RWPE2 (cell line): Measurements from ENCODE around the gene PLEKHG3.
A peak's percentile ranks its signal among the peaks of the same experiment; 100 is the strongest.

Experiments used
- ATAC-seq: fragments of 200-7000 bp; cut with Tn5 transposase; 3 replicates; pipeline ENCODE4 v1.9.1; 2021; ENCODE audit warnings: low read depth
- DNase-seq: peaks from one replicate; pipeline ENCODE4 v3.0.0-alpha.2; 2020; ENCODE audit warnings: low spot score
- H3K27ac ChIP-seq: fragments of 450-650 bp; 2 replicates; pipeline ENCODE4 v1.5.1; 2017; ENCODE audit warnings: mild to moderate bottlenecking; ENCODE audit not compliant: poor library complexity, severe bottlenecking
- H3K27me3 ChIP-seq: fragments of 250-450 bp; sonication (Bioruptor Pico); 2 replicates; pipeline ENCODE4 v1.5.1; 2021; ENCODE audit warnings: mild to moderate bottlenecking, moderate library complexity; ENCODE audit not compliant: insufficient read depth, poor library complexity, severe bottlenecking
- H3K36me3 ChIP-seq: fragments of 250-450 bp; sonication (Bioruptor Pico); 2 replicates; pipeline ENCODE4 v1.5.1; 2020; ENCODE audit warnings: low read depth, mild to moderate bottlenecking, moderate library complexity
- H3K4me1 ChIP-seq: fragments of 250-450 bp; sonication (Bioruptor Pico); 2 replicates; pipeline ENCODE4 v1.5.1; 2021; ENCODE audit warnings: mild to moderate bottlenecking, moderate library complexity; ENCODE audit not compliant: insufficient read depth, poor library complexity, severe bottlenecking
- H3K4me3 ChIP-seq: fragments of 250-450 bp; sonication (Bioruptor Pico); 2 replicates; pipeline ENCODE4 v1.5.1; 2021; ENCODE audit warnings: mild to moderate bottlenecking, moderate library complexity; ENCODE audit not compliant: severe bottlenecking
- H3K9me3 ChIP-seq: fragments of 250-450 bp; sonication (Bioruptor Pico); 2 replicates; pipeline ENCODE4 v1.5.1; 2021; ENCODE audit warnings: mild to moderate bottlenecking, moderate library complexity; ENCODE audit not compliant: severe bottlenecking
- TF ChIP-seq, protein P1 (sequence below): fragments of 450-650 bp; IDR thresholded peaks from one replicate; pipeline ENCODE4 v1.5.1; 2017; ENCODE audit warnings: mild to moderate bottlenecking, moderate library complexity; ENCODE audit not compliant: poor library complexity, severe bottlenecking

The PLEKHG3 gene

DNA sequence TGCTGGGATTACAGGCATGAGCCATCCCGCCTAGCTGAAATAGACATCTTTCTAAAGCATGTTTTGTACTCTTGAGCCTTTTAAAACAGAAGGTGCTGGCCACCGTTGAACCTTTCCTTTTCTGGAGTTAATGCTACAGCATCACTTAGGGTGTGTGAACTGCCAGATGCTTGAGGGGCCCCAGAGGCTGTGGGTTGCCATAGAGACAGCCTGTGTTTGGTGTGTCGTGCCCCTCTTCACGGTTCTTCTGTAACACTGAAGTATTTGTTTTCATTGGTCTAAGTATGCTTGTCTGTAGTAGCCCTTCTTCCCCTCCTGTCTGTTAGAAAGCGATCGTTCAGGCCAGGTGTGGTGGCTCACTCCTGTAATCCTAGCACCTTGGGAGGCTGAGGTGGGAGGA, 30.8 kb downstream of the PLEKHG3 start:
- DNase-seq (peak; percentile 27), ATAC-seq (no peak)
- Histone ChIP-seq H3K27ac (no peak overlapping the region), H3K4me3 (no peak overlapping the region), H3K4me1 (no peaks in the 10 kb centered on the region), H3K36me3 (peaks cover 99% of the 10 kb centered on the region), H3K27me3 (no peaks in the 10 kb centered on the region), H3K9me3 (no peaks in the 10 kb centered on the region)
- TF ChIP-seq, protein P1, sequence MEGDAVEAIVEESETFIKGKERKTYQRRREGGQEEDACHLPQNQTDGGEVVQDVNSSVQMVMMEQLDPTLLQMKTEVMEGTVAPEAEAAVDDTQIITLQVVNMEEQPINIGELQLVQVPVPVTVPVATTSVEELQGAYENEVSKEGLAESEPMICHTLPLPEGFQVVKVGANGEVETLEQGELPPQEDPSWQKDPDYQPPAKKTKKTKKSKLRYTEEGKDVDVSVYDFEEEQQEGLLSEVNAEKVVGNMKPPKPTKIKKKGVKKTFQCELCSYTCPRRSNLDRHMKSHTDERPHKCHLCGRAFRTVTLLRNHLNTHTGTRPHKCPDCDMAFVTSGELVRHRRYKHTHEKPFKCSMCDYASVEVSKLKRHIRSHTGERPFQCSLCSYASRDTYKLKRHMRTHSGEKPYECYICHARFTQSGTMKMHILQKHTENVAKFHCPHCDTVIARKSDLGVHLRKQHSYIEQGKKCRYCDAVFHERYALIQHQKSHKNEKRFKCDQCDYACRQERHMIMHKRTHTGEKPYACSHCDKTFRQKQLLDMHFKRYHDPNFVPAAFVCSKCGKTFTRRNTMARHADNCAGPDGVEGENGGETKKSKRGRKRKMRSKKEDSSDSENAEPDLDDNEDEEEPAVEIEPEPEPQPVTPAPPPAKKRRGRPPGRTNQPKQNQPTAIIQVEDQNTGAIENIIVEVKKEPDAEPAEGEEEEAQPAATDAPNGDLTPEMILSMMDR = no peak

DNA sequence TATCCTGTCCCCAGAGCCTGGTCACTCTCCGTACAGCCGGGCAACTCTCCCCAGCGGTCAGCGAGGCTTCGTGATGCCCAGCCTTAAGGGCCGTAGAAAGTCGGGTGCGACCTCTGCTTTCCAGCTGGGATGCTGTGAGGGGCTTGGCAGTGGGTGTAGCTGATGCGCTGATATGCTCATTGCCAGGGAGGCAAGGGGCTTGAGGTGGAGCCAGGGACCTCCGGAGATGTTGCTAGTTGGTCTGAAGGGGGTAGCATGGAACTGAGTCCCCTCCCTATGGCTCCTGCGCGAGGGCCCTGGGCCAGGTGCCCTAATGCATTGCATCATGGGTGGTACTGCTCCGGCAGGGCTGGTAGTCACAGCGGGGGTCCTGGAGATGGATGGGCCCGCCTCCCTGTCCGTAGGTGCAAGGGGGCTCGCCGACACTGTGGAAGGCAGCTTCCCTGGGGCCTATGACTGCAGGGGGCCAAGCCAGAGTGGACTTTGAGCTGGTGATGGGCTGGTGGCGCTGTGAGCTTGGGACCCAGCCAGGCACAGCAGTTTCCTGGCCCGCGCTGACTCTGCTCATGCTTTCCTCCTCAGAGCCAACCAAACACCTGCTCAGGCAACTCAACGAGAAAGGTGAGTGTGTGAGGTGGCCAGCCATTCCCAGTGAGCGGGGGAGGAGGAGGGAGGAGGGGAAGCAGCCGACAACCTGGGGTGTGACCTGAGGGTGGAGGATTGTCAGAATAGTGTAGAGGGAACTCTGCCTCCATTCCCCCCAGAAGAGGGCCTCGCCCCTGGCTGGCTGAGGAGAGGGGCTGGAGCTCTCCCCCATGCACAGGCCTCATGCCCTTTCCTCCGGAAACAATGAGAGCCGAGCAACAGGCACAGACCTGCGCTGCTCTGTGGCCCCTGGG, 32.3 kb downstream of the PLEKHG3 start:
- Histone ChIP-seq H3K4me1 (no peaks in the 10 kb centered on the region), H3K27me3 (no peaks in the 10 kb centered on the region), H3K9me3 (no peaks in the 10 kb centered on the region), H3K27ac (no peak overlapping the region), H3K36me3 (peaks cover 99% of the 10 kb centered on the region), H3K4me3 (no peak overlapping the region)
- DNase-seq = peak; percentile 64
- TF ChIP-seq, protein P1 = no peak
- no peak for ATAC-seq

DNA sequence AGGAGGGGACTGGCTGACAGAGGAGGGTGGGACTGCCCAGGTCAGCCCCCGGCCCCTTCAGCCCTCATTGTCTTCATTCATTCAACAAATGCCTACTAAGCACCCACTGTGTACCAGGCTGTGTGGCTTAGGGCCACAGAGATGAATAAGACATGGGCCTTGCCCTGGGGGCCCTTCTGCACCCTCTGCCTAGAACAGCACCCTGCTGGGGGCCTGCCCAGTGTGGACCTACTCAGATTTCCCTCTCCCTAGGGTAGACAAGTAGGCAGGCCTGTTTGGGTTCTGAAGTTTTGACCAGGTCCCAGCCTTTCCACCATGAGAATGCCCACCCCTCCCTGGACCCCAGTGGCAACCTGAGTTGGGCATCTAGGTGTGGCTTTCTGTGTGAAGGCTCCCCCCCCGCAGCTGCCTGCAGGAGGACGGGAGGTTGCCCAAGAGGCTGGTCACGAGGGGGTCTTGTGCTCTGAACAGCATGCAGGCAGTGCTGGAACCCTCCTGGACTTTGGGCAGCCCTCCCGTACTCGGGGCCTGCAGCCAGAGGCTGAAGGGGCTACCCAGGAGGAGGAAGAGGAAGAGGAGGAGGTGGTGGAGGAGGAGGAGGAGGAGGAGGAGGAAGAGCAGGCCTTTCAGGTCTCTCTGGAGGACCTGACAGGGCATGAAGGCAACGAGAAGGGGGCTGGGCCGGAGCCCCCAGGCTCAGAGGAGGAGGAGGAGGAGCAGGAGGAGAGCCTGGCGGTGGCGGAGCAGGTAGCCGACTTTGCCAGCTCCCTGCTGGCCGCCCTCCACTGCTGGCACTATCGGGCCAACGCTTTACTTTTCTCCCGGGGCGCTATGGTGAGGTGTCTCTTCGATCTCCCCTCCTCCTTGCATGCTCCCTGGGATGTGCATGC, 33.4 kb downstream of the PLEKHG3 start:
- Histone ChIP-seq H3K27ac (no peak overlapping the region), H3K9me3 (no peaks in the 10 kb centered on the region), H3K4me1 (no peaks in the 10 kb centered on the region), H3K36me3 (peaks cover 99% of the 10 kb centered on the region), H3K27me3 (no peaks in the 10 kb centered on the region), H3K4me3 (no peak overlapping the region)
- TF ChIP-seq, protein P1 = no peak
- ATAC-seq (no peak), DNase-seq (peak; percentile 54)

DNA sequence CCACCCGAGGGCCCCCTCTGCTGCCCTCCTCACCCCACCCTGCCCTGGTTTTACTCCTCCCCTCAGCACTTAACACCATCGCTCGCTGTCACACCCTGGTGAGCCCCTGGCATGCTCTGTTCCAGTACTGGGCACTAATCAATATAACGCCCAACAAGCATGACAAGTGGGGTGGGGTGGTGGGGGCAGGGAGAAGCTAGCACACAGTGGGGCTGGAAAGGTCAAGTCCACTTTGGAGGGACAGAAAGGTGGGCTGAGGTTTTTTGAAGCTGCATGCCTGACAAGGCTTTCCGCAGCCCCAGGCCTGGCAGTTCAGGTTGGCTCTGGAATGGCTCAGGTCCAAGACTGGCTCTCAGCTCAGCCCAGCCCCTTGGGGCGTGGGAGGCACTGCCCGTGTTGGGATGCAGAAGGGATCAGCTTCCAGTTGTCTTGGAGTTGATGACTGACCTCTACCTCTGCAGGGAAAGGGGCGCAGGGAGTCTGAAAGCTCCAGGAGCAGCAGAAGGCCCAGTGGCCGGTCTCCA, 34.1 kb downstream of the PLEKHG3 start:
- H3K9me3 ChIP-seq = no peaks in the 10 kb centered on the region
- no peaks in the 10 kb centered on the region for H3K27me3 ChIP-seq
- DNase-seq (no peak), ATAC-seq (no peak)
- H3K27ac ChIP-seq = no peak overlapping the region
- no peak overlapping the region for H3K4me3 ChIP-seq
- peaks cover 99% of the 10 kb centered on the region for H3K36me3 ChIP-seq
- H3K4me1 ChIP-seq = no peaks in the 10 kb centered on the region
- TF ChIP-seq, protein P1 = no peak
